ENCODE measurements around the gene WNT3A.

Gene WNT3A

DNA sequence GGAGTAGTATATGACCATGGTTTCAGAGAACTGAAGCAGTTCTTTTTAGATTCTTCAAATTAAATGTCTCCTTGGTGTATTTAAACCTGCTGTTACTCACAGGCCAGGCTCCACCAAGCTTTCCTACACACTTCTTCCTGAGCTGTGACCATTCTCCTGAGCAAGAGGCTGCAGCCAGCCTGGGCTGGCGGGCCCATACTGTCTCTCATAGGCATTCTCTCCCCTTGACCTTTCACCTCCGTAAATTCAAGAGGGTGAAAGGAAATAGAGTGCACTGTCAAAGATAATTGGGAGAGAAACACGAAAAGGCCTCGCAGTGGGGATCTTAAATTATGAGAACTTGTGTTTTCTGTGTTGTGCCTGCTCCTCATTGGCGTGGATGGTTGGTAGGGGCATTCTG lies 78.0 kb downstream of the WNT3A start:
- no peak for DNase-seq (ENCODE audit: low spot score)

DNA sequence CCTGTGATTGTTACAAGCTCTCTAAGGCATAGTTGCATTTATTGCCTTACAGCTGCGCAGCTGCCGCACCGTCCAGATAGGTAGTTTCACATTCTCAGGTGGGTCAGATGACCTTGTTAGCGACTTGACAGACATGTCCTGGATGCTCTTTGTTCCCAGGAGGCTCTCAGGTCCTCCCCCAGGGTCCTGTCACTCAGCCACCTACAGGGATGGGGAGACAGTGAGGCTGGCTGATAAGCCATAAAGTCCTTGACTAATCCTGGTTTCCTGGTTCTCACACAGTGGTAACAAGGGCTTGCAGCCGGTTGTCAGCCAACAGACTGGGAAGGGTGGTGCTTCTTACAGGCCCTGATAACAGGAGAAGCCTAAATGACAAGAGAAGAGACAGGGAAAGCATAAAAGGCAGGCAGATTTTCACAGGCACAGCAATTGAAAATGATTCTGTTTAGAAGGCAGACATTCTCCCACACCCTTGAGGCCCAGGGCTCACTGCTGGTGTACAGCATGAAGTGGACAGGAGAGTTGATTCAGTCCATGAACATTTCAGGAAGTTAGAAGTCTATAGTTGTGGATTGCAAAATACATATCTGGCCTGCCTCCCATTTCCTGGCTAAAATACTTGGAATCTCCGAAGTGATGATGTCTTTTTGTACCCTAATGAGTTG lies 78.6 kb downstream of the WNT3A start:
- peak; percentile 69 for DNase-seq (ENCODE audit: low spot score)

DNA sequence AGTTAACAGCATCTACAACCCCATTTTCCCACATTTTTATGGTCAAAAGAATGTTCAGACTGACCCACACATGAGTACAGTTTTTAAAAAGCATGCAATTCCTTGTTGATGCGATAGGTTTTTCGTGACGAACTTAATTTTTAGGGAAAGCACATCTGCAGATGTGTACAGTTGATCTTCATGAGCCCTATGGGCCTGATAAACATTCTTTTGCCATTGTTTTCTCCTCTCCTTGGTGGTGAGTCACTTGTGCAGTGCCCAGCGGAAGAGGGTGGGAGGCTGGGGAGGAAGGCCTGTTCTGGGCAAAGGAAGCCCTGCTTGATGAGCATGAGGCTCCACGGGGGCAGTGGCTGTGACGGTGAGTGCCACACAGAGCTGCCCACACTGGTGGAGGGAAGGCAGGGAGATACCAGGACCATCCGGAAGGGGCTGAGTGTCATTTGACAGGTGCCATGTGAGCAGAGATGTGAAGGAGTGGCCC lies 81.0 kb downstream of the WNT3A start:
- peak; percentile 52 for DNase-seq (ENCODE audit: low spot score)

DNA sequence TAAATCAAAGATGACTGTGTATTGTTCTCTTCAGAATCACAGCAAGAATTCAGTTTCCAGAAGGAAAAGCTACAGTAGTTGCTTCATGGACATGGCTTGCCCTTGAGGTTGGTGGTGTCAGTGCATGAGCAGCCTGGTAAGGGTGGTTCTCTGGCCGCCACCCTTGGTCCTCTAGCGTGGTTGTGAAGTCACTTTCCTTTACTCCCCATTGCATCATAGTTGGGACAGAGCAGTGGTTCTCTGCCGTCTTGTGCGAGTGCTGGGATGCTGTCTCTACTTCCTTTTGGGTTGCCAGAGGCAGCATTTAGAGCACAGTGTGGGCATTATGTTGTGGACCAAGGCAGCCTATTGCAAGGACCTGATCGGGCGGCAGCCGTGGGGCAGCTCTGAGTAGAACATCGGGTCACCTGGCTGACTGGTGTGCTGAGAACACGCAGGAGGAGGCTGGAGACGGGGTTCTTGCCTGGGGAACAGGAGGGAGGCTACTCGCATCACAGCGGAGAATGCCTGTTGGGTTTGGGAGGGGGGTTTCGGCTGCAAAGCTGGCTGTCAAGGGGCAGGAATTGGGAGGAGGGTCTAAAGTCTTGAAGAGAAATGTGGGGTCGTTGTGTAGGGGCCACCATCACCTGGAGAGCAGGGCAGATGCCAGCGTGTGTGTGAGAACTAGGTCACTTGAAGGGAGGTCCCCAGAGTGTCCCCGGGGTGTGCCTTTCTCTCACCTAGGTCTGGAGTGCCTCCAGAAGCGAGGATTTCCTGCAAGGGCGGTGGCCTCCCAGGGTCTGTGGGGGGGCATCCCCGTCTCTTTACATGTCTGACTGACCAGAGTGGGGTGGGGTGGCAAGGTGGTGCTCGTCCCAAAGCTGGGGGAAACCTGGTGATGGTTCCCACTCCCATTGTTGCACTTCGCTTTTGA lies 82.0 kb downstream of the WNT3A start:
- no peak for DNase-seq (ENCODE audit: low spot score)

DNA sequence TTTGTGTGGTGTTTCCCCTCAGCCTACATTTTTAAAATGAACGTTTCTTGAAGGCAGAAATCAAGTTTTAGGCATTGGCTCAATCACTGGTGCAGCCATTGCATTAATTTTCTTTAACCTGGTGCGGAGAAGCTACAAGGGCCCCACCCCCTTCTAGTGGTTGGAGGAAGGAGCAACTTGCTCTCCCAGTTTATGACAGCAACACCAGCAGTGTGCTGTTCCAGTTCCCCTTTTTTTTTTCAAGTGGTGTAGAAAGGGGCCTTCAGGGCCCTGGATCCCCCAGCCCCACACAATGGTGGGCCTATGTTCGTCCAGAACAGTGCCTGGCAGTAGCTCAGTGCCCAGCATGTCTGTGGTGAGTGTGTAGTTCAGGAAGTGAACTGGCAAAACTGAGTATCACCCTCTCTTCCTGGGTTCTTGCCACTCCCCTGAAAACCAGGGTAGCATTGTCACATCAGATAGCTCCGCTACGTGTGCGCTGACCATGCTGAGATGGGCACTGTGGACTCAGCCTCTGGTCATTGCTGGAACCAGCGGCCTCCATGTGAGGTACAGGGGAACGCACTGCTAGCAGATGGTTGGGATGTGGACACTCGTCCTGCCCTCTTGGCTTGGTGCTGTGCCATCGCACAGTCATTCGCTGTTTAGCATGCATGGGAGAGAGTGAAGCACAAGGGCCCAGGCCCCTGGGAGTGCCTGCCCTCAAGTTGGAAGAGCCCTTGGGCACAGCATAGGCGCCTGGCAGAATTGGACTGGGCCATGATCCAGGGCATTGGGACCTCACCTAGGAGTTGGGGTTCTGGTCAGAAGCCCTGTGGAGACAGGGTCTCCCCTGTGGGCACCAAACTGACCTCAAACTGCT lies 83.0 kb downstream of the WNT3A start:
- no peak for DNase-seq (ENCODE audit: low spot score)

DNA sequence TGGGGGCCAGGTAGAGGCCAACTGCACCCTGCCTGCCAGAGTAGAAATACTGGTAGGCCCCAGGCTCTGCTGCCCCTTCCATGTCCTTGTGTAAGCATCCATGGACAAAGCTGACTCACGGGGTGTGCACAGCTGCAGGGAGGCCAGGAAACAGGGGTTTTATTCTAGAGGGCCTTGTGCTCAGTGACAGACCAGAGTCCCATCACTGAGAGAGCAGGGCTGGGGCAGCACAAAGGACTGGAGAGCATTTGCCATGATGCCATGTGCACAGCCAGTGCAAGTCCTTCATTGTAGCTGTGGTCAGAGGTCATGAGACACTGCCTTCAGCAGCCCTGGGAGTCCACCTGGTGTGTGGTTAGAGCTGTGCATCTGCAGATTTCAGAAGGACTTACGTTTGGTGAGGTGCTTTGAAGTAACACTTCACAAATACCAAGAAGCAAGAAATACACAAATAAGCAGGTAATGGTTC lies 83.8 kb downstream of the WNT3A start:
- no peak for DNase-seq (ENCODE audit: low spot score)

DNA sequence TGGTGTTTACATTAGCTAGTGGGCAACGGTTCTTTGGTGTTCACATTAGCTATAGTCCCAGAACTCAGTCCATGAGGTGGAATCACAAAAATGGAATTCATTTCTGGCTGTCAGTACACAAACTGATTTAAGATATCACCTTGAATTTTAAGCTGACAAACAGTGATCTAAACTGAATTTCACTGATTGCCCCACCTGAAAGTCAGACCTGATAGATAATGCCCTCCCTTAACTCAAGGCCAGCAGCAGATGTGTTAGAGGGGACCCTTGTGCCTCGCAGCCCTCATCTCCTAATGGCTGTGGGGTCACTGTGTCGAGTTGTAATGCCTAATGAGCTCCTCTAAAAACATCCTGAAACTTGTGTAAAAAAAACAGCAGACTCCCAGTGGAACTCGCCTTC lies 84.3 kb downstream of the WNT3A start:
- no peak for DNase-seq (ENCODE audit: low spot score)

DNA sequence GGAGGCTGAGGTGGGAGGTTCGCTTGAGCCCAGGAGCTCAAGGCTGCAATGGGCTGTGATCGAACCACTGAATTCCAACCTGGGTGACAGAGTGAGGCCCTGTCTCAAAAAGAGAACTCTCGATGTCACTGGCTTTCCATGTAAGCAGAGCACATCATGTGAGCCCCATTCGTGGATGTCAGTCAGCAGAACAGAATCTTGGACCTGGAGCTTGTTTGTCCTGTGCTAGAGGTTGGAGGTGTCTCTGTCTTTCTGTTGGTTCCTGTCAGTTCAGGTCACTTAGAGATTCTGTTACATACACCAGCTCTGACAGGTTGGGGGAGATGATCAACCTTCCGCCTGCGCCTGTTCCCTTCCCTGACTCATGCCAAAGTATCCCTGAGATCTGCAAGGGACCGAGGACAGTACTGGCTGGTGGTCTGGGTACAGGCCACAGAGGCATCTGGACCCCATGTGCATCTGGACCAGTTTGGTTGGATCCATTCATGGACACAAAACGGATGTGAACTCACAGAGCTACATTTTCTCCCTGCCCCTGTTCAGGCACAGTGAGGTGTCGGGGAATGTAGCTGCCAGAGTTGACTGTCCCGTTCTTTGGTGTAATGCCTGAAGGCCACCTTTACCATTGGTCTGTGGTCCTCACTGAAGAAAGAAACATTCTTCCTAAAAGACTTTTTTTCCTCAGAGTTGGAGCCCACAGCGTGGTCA lies 85.7 kb downstream of the WNT3A start:
- DNase-seq (ENCODE audit: low spot score) = no peak

DNA sequence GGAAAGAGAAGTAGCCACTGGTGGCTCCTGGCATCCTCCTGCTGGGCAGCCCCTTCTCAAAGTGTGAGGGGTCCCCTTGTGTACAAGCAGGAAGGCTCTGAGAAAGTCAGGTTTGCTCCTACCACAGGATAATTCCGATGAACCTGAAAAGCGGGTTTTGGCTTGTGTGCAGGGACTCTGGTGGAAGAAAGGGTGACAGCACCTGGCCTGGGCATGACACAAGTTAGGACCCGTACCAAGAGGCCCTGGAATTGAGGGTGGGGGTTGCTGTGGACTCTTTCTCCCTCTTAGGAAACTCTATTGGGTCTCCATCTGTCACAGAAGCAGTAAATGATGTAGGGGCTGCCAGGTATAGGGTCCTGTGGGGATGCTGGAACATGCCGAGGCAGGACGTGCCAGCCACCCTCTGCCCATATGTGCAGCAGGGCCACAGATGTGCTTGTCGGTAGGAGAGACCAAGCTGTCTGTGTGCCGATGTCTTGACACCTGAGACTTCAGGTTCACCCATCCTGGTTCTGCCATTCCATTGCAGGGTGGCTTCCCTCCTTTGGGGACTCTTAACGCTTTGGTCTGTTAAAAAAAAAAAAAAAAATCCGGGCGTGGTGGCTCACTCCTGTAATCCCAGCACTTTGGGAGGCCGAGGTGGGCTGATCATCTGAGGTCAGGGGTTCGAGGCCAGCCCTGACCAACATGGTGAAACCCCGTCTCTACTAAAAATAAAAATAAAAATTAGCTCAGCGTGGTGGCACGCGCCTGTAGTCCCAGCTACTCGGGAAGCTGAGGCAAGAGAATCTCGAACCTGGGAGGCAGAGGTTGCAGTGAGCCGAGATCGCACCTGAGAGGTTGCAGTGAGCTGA lies 86.5 kb downstream of the WNT3A start:
- no peak for DNase-seq (ENCODE audit: low spot score)

DNA sequence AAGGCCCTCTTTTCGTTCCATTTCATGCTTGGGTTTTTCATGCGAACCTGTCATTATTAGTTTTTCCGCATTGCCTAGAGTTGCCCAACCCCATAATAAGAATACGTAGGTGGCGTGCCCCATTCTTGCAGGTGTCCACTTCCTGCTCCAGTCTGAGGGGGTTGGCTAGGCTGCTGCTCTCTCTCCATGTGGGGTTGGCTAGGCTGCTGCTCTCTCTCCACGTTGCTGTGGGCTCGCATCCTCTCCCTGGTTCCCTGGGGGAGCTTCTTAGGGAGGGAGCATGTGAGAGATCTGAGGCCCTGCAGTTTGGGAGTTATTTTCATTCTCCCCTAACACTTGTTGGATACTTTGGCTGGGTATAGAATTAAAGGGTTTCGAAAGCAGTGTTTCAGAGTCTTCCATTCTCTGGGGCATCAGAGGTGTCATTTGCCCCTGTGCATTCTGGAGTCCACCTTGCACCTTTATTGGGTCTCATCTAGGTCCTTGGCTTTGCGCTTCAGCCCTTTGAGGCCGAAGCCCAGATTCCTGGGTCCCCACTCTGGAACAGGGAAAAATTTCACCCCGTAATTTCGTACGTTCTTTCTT lies 87.7 kb downstream of the WNT3A start:
- DNase-seq (ENCODE audit: low spot score) = no peak

DNA sequence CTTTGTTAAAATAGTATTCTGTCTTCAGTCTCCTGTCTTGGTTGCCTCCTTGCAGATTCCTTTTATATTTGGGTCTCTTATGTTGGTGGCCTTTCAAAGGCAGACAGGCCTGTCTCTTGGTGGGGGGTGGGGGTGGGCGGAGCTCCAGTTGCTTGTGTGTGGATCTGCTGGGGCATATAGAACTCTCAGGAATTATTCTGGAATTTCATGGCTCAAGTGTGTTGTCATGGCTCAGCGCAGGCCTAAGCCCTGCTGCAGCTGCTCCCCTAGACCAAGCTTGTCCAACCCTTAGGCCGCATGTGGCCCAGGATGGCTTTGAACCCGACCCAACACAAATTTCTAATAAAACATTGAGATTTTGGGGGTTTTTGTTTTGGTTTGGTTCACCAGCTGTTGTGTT lies 88.4 kb downstream of the WNT3A start:
- DNase-seq (ENCODE audit: low spot score) = no peak

DNA sequence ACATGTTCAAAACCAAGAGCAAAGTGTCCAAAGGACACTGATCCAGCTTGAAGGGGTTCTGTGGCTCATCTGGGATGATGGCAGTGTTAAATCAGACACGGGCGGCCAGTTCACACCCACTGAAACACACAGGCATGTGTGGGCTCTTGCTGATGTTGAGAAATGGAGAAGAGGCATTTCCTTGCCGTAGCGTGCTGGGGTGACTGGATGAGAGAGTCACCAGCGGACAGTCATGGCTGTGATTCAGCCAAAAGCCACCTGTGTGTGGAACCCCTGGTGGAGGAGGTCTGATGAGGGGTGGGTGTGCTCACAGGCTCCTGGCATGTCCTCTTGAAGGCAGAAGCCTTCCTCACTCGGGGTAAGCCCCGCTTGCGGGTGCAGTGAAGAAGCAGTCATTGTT lies 89.1 kb downstream of the WNT3A start:
- DNase-seq (ENCODE audit: low spot score) = no peak

DNA sequence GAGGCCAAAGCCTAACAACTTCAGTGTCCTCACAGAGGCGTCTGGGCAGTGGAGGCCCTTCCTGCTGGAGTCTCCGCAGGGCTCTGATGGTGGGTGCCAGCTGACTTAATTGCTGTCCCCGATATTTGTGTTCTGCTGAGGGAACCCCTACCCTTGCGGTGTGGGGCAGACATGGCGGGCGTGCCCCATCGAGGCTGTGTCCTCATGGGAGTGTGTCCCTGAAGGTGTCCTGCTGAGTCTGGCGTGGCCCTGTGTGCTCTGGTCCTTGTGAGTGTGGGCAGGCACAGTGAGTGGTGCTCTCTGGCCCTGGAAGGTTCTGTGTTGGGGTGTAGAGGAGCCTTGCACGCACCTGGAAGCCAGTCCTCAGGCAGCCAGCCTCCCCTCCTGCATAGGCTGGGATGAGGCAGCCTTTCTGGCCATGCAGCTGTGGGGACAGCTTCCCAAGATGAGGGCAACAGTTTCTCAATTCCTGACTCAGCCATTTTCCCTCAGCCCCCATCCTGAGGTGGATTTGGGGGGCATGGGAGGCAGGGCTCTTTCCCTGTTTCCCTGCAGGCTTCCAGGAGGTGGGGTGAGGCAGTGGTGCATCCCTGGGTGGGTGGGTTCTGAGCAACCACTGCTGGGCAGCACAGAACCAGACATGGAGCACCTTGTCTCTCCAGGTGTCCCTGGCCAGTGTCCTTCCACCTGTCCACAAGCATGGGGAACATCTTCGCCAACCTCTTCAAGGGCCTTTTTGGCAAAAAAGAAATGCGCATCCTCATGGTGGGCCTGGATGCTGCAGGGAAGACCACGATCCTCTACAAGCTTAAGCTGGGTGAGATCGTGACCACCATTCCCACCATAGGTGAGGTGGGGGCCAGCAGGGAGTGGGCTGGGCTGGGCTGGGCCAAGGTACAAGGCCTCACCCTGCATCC lies 89.9 kb downstream of the WNT3A start:
- no peak for DNase-seq (ENCODE audit: low spot score)

DNA sequence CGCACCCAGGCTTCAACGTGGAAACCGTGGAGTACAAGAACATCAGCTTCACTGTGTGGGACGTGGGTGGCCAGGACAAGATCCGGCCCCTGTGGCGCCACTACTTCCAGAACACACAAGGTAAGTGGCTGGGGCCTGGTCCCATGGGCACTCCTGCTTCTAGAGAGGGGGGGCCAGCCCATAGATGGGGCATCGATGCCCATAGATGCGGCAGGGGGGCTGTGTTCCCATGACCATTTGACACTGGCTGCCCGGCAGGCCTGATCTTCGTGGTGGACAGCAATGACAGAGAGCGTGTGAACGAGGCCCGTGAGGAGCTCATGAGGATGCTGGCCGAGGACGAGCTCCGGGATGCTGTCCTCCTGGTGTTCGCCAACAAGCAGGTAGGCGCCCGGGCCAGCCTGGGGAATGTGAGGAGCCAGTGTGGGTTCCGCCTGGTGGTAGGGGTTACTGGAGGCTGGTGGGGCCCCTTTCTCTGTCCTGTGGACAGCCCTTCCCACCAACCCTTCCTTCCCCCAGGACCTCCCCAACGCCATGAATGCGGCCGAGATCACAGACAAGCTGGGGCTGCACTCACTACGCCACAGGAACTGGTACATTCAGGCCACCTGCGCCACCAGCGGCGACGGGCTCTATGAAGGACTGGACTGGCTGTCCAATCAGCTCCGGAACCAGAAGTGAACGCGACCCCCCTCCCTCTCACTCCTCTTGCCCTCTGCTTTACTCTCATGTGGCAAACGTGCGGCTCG lies 90.7 kb downstream of the WNT3A start:
- DNase-seq (ENCODE audit: low spot score) = no peak

DNA sequence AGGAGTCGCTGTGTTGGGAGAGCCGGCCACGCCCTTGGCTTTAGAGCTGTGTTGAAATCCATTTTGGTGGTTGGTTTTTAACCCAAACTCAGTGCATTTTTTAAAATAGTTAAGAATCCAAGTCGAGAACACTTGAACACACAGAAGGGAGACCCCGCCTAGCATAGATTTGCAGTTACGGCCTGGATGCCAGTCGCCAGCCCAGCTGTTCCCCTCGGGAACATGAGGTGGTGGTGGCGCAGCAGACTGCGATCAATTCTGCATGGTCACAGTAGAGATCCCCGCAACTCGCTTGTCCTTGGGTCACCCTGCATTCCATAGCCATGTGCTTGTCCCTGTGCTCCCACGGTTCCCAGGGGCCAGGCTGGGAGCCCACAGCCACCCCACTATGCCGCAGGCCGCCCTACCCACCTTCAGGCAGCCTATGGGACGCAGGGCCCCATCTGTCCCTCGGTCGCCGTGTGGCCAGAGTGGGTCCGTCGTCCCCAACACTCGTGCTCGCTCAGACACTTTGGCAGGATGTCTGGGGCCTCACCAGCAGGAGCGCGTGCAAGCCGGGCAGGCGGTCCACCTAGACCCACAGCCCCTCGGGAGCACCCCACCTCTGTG lies 91.6 kb downstream of the WNT3A start:
- no peak for DNase-seq (ENCODE audit: low spot score)

DNA sequence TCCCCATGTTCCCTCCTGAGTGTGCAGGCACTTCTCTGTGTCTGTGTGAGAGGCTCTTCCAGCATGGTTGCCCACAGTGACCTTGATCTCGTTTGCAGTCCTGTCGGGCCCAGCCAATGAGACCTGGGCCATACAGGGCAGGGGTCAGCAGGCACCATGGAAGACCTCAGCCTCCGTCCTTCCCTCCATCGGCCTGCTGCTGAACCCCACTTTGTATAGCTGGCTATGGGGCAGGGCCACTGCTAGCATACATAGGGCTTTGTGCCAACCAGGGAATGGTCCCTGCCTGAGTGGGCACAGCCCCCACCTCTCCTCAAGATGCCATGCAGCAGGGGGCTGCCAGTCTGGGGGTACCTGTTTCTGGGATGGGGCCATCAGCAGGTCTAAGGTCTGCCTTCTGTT lies 92.5 kb downstream of the WNT3A start:
- DNase-seq (ENCODE audit: low spot score) = peak; percentile 2

DNA sequence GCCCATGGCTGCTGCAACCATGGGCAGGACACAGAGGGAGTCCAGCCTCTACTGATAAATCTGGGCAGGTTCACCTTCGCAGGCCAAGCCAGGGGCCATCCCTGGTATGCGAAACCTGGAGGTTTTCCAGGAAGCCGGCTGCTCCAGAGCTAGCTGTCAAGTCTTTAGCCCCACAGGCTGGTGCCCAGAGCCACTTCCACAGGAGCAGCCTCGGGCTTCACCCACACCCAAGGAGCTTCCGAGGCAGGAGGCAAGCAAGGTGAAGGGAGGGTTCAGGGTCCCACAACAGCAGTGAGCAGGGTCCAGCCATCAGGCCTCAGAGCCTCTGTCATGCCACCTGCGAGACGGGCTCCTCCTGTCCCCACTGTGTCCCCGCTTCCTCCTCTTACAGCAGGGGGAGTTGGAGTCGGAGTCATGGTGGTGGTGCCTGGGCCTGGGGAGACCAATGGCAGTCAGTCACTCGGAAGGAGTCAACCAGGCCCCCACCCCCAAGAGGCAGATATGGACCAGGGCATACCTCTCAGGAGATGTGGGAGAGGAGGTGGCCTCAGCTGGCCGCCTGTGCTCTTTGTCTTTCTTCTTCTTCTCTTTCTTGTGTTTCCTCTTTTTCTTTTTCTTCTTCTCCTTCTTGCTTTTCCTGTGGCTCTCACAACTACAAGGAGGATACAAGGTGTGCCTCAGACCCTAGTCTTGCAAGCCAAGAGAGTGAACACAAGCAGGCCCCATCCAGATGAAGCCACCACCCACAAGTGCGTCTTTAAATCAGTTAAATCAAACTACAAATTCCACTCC lies 94.2 kb downstream of the WNT3A start:
- DNase-seq (ENCODE audit: low spot score) = peak; percentile 11
